Raji (cell line): ENCODE measurements around the gene FUBP3.

Experiments
- POLR2A ChIP-seq: IDR thresholded peaks from 2 replicates; pipeline ENCODE4 v1.6.1; 2011; ENCODE audit warnings: low read depth, low read length, control low read depth; ENCODE audit not compliant: insufficient read depth

FUBP3 gene

DNA sequence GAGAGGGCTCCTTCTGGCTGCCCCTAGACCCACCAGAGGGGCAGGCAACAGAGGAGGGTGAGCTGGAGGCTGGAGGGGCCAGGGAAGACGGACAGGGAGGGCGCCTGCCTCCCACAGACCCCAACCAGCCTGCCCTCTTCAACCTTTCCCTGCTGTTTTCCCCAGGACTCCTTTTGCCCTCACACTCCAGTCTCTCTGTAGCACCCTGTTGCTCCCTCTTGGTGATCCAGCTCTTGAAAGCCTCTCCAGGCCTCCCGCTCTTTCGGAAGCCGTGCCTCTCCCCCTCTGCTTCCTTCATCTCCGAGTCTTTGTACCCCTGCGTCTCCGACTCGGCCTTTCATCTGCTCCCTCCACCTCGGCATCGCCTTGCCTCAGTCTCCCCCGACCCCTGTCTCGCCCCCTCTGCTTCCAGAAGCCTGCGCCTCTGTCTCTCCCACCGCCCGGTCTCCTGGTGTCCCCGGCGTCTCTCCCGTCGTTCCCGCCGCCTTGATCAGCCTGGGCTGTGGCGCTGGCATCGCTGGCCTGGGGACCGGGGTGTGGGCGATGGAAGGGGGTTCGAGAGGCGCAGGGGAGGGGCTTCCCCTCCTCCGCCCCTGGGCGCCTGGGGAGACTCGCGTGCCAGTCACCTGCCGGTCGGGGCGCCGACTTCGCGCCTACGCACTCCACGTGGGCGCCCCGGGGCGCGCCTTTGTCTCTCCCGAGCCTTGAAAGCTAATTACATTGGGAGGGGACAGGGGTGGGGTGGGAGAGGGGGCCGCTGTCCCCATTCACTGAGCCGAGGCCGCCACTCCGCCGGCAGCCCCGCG lies 79.7 kb downstream of the FUBP3 start:
- TF ChIP-seq POLR2A: no peak

DNA sequence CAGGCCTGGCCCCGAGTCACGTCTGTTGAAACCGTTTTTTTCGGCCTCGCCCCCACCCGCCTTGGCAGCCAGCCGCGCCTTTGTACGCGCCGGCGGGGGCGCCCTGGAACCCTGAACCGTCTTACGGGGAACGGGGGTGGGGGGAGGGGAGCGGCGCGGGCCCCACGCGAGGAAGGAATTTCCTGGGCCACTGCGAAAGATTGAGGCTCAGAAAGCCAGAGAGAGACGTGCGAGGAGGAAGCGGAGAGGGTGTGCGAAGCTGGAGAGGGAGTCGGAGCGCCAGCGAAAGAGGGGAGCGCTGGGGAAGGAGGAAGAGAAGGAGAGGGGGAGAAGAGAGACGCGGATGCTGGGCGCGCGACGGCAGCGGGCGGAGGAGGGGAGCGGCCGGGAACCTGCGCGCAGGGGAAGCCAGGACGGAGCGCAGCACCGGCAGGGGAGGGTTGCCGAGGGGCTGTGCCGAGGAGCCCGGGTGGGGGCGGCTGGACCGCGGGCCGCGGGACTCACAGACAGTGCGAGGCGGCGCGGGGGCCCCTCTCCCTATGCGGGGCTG lies 80.4 kb downstream of the FUBP3 start:
- TF ChIP-seq POLR2A: no peak

DNA sequence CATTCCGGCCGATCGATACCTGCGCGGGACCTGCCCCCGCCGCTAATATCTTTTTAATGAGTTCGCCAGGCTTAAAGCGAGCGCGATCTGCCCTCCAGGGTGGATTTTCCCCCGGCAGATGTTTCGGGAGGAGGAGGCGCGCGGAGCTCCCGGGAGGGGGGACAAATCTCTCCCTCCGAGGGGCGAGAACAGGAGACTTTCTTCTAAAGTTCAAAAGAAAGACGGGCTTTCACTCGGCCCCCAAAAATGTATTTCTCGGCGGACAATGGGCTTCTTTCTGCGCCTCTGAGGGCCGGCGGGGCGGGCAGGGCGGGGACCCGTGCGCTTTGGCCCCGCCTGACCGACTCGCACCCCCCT lies 80.9 kb downstream of the FUBP3 start:
- TF ChIP-seq POLR2A: no peak

DNA sequence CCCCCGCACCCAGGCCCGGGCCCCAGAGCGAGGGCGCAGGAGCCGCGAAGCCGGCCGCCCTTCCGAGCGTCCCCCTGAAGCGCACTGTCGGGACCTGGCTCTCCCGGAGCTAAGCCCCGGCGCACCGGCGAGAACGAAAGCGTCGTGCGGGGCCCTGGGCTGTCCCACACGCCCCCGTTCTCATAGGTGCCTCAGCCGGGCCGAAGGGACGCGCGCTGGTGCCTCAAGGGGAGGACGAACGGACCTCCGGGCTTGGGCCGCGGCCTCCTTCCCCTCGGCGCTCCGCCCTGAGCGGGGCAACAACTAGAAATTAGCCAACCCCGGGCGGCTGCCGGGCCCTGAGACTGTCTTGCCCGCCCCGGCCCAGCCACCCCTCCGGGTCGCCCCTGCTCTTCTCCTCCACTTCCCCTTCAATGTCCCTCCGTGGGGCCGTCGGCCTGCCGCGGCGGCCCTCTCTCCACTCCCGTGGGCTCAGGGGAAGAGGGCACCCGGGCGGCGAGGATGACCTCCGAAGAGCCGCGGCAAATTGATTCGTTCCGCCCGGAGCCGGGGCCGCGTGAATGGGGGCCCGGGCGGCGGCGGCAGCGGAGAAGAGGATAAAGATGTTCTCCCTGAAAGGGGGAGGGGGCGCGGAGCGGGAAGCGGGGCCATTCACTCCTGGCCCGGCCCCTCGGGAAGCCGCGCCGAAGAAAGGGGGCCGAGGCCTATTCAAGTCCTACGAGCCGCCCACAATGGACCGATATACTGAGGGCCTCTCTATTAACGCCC lies 81.5 kb downstream of the FUBP3 start:
- no peak for TF ChIP-seq POLR2A

DNA sequence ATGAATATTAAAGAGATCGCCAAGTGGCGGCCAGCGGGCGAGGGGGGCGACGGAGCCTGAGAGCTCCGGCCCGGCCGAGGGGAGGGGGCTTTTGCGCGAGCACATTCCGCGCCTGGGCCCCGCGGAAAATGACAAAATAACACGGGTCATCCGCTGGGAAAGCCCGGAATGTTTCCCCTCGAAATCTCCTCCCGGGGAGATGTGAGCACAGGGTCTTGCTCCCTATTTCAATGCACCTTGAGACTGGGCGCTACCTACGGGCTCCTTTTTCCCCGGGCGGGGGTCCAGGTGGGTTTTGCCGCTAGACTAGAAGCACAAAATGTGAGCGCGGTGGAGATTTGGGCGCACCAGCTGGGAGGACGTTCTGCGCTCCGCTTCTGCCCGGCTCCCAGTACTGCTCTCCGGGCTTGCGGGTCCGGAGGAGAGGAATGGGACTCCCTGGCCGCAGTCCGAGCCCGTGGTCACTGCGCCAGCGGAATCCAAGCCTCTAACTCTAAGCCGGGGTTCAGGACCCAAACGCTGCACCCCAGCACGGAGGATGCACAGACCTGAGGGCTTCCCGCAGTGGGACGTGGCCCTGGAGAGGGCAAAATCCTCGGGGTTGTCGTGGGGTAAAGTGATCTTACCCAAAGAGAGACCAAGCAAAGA lies 82.2 kb downstream of the FUBP3 start:
- TF ChIP-seq POLR2A: no peak

DNA sequence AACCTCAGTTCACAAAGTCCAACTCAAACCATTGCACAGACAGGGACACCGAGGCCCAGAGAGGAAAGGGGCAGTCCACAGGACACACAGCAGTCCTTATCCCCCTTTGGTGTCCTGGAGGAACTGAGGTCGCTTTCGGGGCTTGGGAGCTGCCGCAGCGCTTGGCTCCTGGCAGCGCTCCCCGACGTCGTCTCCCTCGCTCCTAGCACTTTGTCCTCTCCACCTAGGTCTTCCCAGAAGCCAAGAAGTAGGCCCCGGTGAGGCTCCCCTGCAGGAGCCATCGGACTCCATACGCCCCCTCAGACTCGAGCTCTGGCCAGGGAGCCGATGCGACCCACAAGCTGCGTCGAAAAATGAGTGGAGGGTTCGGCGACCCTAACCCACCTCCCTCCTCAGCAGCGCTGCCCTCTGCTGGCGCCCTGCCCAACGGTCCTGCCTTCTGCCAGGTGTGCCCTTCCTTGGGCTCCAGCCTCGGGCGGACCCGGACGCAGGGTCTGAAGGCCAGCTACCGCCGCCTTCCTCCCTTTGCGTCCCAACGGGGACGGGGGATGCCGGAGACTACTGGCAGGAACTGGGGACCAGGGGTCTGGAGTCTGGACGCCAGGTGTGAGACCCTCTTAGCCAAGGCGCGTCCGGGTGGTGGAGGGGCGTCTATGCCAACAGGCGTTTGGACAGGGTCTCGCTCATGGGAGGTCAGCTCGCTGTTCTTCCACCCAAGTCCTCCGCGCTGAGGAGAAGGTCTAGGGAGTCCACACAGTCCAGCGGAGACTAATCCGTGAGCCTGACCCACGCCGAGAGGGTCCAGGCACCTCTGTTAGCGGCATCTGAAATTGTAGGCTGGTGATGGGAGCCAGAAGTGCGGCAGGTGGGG lies 83.0 kb downstream of the FUBP3 start:
- no peak for TF ChIP-seq POLR2A

DNA sequence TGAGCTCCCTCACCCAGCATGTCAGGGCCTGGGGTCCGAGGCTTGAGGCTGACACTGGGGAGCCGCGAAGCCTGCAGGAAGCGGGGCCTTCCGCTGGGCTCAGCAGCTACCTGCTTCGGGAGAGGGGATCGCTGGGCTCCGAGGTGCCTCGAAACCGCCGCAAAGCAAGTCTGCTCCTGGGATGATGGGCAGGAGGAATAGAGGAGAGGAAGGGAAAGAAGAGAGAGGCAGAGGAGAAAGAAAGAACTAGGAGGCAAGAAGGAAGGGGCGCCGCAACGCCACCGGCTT lies 83.5 kb downstream of the FUBP3 start:
- no peak for TF ChIP-seq POLR2A

DNA sequence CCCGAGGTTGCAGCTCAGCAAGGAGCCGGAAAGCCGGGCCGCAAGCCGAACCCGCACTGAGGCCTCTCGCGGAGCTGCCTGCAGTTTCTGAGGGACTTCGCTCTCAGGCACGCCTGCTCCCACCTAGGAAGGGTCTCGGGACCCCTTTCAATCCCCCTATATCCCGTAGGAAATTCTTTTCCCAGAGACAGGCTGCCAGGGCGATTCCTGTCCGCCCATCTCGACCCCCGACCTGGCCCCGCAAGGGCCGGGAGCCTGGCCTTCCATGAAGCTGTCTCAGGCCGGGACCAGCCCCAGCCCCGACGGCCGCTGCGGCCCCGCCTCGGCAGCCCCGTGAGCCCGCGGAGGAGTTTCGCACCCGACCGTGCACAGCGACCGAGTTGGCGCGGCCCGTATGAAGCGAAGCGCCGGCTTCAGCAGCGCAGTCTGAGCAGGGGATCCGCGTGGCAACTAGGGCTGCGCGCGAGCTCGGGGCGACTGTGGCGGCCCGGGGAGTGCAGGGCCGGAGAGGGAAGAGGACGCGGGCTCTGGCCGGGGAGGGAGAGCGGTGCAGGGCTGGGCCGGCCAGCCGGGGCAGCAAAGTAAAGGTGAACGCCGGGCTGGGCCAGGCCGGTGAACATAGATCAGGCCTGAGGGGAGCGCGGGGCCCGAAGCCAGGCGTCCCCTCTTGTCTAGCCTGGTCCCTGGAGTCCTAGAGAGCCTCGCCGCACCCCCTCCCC lies 84.0 kb downstream of the FUBP3 start:
- no peak for TF ChIP-seq POLR2A

DNA sequence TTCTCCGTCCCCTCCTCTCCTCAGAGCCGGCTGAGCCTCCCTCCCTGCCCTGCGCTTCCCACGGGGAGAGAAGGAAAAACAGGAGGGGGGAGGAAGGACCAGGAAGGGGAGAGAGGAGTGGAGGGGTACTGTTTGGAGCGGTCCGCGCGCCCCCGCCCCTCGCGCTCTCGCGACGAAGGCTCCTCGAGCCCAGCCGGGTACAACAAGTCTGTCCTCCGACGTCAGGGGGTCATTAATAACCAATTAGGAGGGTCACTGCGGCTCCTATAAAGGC lies 84.5 kb downstream of the FUBP3 start:
- TF ChIP-seq POLR2A: no peak

DNA sequence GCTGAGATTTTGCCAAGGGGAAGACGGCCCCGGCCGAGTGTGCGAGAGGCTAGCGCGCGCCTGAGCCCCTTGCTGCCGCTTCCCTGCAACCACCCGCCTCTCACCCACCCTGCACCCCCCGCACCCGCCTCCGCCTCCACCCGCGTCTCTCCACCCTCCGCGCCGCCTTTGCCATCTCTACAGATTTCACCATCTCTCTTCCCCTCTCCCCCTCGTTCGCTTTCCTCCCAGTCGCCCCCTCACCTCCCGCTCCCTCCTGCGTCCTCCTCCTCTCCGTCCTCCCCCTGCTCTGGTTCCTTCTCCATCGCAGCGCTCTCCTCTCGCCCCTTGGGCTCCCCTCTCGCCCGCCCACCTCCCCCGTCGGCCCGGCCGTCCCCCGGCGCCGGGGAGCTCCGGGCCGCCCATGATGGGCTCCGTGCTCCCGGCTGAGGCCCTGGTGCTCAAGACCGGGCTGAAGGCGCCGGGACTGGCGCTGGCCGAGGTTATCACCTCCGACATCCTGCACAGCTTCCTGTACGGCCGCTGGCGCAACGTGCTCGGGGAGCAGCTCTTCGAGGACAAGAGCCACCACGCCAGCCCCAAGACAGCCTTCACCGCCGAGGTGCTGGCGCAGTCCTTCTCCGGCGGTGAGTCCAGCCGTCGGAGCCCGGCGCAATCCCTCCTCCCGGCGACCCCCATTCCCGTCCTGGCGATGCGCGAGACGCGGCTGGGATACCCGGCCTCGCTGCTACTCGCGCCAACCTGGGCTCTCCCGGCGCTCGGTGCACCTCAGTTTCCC lies 85.1 kb downstream of the FUBP3 start, which contains the start of gene PRDM12:
TSS of gene PRDM12 (plus strand) at position 344 of the 778 bp plus-strand sequence. CDS start at position 404, 60 bp downstream.
- no peak for TF ChIP-seq POLR2A

DNA sequence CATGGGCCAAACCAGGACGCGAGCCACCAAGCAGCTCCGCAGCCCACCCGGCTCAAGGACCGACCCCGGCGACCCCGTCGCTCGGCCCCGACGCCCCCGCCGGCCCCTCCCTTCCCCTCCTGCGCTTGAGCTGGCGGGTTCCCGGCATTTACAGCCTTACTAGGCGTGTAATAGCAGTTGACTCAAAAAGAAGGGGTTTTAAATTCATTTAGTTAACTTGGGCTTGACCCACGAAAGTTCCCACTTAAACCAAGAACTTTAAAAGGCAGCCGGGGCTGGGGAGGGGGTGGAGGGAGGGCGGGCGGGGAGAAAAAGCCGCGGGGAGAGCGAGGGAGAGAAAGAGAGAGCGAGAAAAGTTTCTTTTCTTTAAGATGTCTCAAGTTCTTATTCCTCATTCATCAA lies 85.7 kb downstream of the FUBP3 start:
- TF ChIP-seq POLR2A: no peak

DNA sequence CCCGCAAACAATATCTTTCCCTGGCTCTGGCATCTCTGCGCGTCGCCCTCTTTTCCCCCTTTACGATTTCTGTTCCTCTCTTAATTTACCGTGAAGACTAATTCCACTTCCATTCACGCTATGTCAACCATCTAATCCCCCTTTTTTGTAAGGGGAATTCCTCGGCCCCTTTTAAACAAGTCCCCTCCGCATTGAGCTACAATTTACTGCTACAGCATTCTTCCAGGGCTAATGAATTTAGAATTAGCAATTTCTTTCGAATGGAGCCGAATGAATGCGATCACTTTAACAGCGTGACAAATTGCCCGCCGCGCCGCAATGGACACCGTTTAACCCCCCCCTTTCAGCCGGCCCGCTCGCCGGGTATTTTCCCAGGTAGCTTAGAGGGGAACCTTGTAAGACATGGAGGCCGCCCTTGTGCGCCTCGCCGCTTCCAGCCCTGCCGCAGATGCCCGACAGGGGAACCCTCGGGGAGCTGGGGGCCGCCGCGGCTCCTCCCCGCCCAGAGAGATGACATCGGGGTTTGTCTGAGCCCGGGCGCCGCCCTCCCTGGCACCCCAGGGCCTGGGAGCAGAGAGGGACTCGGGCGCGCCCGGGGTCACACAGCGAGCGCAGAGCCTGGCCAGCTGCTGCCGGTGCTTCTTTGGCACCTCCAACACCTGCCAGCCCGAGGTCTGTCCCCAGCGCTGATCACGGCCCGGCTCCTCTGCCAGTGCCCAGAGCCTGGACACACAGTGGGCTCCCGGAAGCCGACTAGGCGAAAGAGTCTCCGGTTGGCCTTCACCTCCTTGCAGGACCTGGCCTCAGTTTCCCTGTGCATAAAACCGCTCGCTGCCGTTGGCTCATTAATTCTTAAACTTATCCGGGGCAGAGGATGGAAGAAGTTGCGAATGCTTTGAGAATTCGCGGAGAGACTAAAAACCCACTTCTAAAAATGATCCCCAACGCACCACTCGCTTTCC lies 86.3 kb downstream of the FUBP3 start:
- no peak for TF ChIP-seq POLR2A
